Esophagus squamous epithelium (tissue), 5 donors: Measurements from ENCODE around the gene DIP2A. TPM values are rescaled to one million over a fixed set of nuclear protein-coding genes. Genes with fewer than 3 reads are reported as not detected.

ENCODE experiments used
- DNase-seq: peaks from one replicate; lab custom pipeline; 2025; lab: John Stamatoyannopoulos, UW
- H3K27ac ChIP-seq, 4 donors: fragments of 200-600 bp; sonication (generic); one replicate each; pipeline ENCODE4 v1.5.1; 2016 to 2019; ENCODE audit warnings: mild to moderate bottlenecking in 1 of 4
- H3K27me3 ChIP-seq, 4 donors: fragments of 200-600 bp; sonication (generic); 1 replicate in 3 of 4; 2 replicates in 1 of 4; pipeline versions ENCODE4 v1.5.1 to v1.6.0; 2017 to 2021; ENCODE audit warnings: antibody characterized with exemption in 1 of 4
- H3K36me3 ChIP-seq, 3 donors: fragments of 200-600 bp; sonication (generic); one replicate each; pipeline ENCODE4 v1.5.1; 2016 to 2019
- H3K4me1 ChIP-seq, 3 donors: fragments of 200-600 bp; sonication (generic); one replicate each; pipeline ENCODE4 v1.5.1; 2017 to 2019
- H3K4me3 ChIP-seq, 4 donors: fragments of 200-600 bp; sonication (generic); 1 replicate in 3 of 4; 2 replicates in 1 of 4; pipeline ENCODE4 v1.5.1; 2016 to 2019; ENCODE audit warnings: mild to moderate bottlenecking in 2 of 4, moderate library complexity in 1 of 4
- H3K9me3 ChIP-seq, 3 donors: fragments of 200-600 bp; sonication (generic); one replicate each; pipeline ENCODE4 v1.5.1; 2016 to 2019
- CTCF ChIP-seq, 6 experiments: fragments of 450-650 bp in 4 of 6; fragments of 200-600 bp in 2 of 6; sonication (generic) in 2 of 6; IDR thresholded peaks; one replicate each; pipeline ENCODE4 v1.5.1; 2016 to 2019; ENCODE audit warnings: antibody characterized with exemption in 6 of 6, mild to moderate bottlenecking in 4 of 6, moderate library complexity in 4 of 6
- POLR2A ChIP-seq, 4 donors: fragments of 450-650 bp; IDR thresholded peaks; one replicate each; pipeline ENCODE4 v1.6.1; 2017; ENCODE audit warnings: antibody characterized with exemption in 4 of 4, mild to moderate bottlenecking in 4 of 4, moderate library complexity in 3 of 4
- WGBS, 2 donors: methylation state at CpG; one replicate each; pipeline ENCODE4 v1.1.5; 2018; 5-methylcytosine and 5-hydroxymethylcytosine counted together
- intact Hi-C: fragments of 100-400 bp; cut with DNase I; formaldehyde crosslinking; loops from one replicate; pipeline ENCODE4 v1.15.0; 2022
- total RNA-seq, 4 donors: library from RNA; depleted of rRNA; stranded (reverse); fragments of >200 nt; gene quantifications; one replicate each; pipeline ENCODE4 v1.1.0, GENCODE V29; 2016
- donor health status: DM: yes; HTN: yes; CAD: no.

The DIP2A gene
- total RNA-seq, 4 donors from 2014 or later, result 16.7 to 40.3 (median 33.0) TPM

- Histone ChIP-seq H3K27me3 (no peaks in the 10 kb centered on the region), H3K27ac (no peak overlapping the region), H3K9me3 (no peaks in the 10 kb centered on the region), H3K4me3 (no peak overlapping the region), H3K4me1 (no peaks in the 10 kb centered on the region), H3K36me3 (peaks cover 0 to 86% (median 0%) of the 10 kb centered on the region in 3 donors)
- 93 to 97% methylated on average over 6 to 9 of the region's 10 CpGs for WGBS, 2 donors
- intact Hi-C loops, result no loop called here
- no peak for DNase-seq
- no peak for TF ChIP-seq POLR2A (IDR thresholded peaks at IDR 0.05)
- TF ChIP-seq CTCF (IDR thresholded peaks at IDR 0.05), result no peak
Measured at GRCh38 chr21:46489800-46490199, 31.1 kb downstream of the DIP2A start.

GRCh38 chr21:46491553-46491952 lies 32.9 kb downstream of the DIP2A start:
- no peaks in the 10 kb centered on the region for H3K9me3 ChIP-seq
- no peaks in the 10 kb centered on the region for H3K4me1 ChIP-seq
- no peak overlapping the region for H3K27ac ChIP-seq
- no peak for TF ChIP-seq POLR2A (IDR thresholded peaks at IDR 0.05)
- TF ChIP-seq CTCF (IDR thresholded peaks at IDR 0.05), result no peak
- intact Hi-C loops, result no loop called here
- peaks cover 0 to 96% (median 4%) of the 10 kb centered on the region in 3 donors for H3K36me3 ChIP-seq
- 98 to 100% methylated on average over 3 of the region's 3 CpGs for WGBS, 2 donors
- H3K27me3 ChIP-seq, result no peaks in the 10 kb centered on the region
- DNase-seq, result no peak
- H3K4me3 ChIP-seq, result no peak overlapping the region

GRCh38 chr21:46492851-46493250 lies 34.2 kb downstream of the DIP2A start:
- Histone ChIP-seq H3K9me3 (no peaks in the 10 kb centered on the region), H3K27ac (no peak overlapping the region), H3K4me1 (no peaks in the 10 kb centered on the region), H3K27me3 (no peaks in the 10 kb centered on the region), H3K36me3 (peaks cover 0 to 98% (median 4%) of the 10 kb centered on the region in 3 donors), H3K4me3 (no peak overlapping the region)
- WGBS, 2 donors, result 83 to 85% methylated on average over 5 of the region's 5 CpGs
- no peak for DNase-seq
- TF ChIP-seq POLR2A (IDR thresholded peaks at IDR 0.05) (no peak), CTCF (IDR thresholded peaks at IDR 0.05) (no peak)
- intact Hi-C loops, result no loop called here

GRCh38 chr21:46493828-46494227 lies 35.1 kb downstream of the DIP2A start:
- intact Hi-C loops, result no loop called here
- DNase-seq, result no peak
- 88 to 91% methylated on average over 6 of the region's 6 CpGs for WGBS, 2 donors
- Histone ChIP-seq H3K4me3 (no peak overlapping the region), H3K27me3 (no peaks in the 10 kb centered on the region), H3K9me3 (no peaks in the 10 kb centered on the region), H3K36me3 (peaks cover 4 to 98% (median 7%) of the 10 kb centered on the region in 3 donors), H3K4me1 (no peaks in the 10 kb centered on the region), H3K27ac (no peak overlapping the region)
- TF ChIP-seq CTCF (IDR thresholded peaks at IDR 0.05) (no peak), POLR2A (IDR thresholded peaks at IDR 0.05) (no peak)

GRCh38 chr21:46498335-46499050 lies 39.8 kb downstream of the DIP2A start:
- no peaks in the 10 kb centered on the region for H3K9me3 ChIP-seq
- intact Hi-C loops, result no loop called here
- TF ChIP-seq POLR2A (IDR thresholded peaks at IDR 0.05) (no peak), CTCF (IDR thresholded peaks at IDR 0.05) (no peak)
- H3K36me3 ChIP-seq, result peaks cover 4 to 94% (median 12%) of the 10 kb centered on the region in 3 donors
- H3K4me3 ChIP-seq, result no peak overlapping the region
- 70 to 84% methylated on average over 6 to 14 of the region's 26 CpGs for WGBS, 2 donors
- H3K27me3 ChIP-seq, result no peaks in the 10 kb centered on the region
- H3K4me1 ChIP-seq, result peaks cover 0 to 13% (median 5%) of the 10 kb centered on the region in 3 donors
- H3K27ac ChIP-seq, result no peak overlapping the region
- no peak for DNase-seq
